ENCODE data around the gene RPL36.
"Not testable (repeated sequence)": the region's sequence is repeated elsewhere in the genome, so short reads cannot be mapped to it uniquely, and the experiment has no call there.

Gene RPL36

GRCh38 chr19:5687360-5688198 is 2.5 kb upstream of the RPL36 start:
- Histone ChIP-seq H2BK5ac (ENCODE audit: low read length) (peak overlapping the region; percentile 75), H3K18ac (ENCODE audit: low read length) (peak overlapping the region; percentile 97), H3K27me3 (ENCODE audit: control insufficient read depth in 3 of 3, insufficient read depth in 3 of 3, low read depth in 1 of 3, low read length in 3 of 3) (no peaks in the 10 kb centered on the region), H3K4me1 (ENCODE audit: control insufficient read depth in 2 of 2, insufficient read depth in 1 of 2, low read depth in 1 of 2, low read length in 2 of 2) (peaks cover 4 to 5% of the 10 kb centered on the region in 2 donors), H3K14ac (ENCODE audit: low read length) (peak overlapping the region; percentile 56), H2AFZ (ENCODE audit: low read length) (peak overlapping the region; percentile 40), H3K36me3 (replicated peaks in 1 of 2; ENCODE audit: control insufficient read depth in 2 of 2, insufficient read depth in 2 of 2, low read length in 2 of 2) (peaks cover 12 to 18% of the 10 kb centered on the region in 2 donors), H3K9me3 (replicated peaks in 1 of 2; ENCODE audit: control insufficient read depth in 2 of 2, insufficient read depth in 1 of 2, low read depth in 1 of 2, low read length in 2 of 2) (peaks cover 0 to 2% of the 10 kb centered on the region in 2 donors), H2BK15ac (ENCODE audit: low read length) (peak overlapping the region; percentile 81), H3K9ac (ENCODE audit: low read depth, low read length, poor library complexity) (peak overlapping the region; percentile 81), H4K91ac (ENCODE audit: low read depth, low read length, poor library complexity) (no peak overlapping the region), H3K23ac (ENCODE audit: low read depth, low read length, poor library complexity) (peak overlapping the region; percentile 96), H3K27ac (replicated peaks; ENCODE audit: low read length) (no peak overlapping the region), H3K4me2 (ENCODE audit: insufficient read depth, low read length, poor library complexity, severe bottlenecking) (peak overlapping the region; percentile 40), H3K4ac (ENCODE audit: low read length) (peak overlapping the region; percentile 97), H2BK12ac (ENCODE audit: low read length) (peak overlapping the region; percentile 84), H4K8ac (ENCODE audit: low read depth, low read length) (no peak overlapping the region), H2BK120ac (ENCODE audit: low read depth, low read length) (peak overlapping the region; percentile 96), H3K4me3 (ENCODE audit: low read length in 2 of 2) (peak overlapping the region in 1 of 2 donors; percentile 17), H3K79me1 (ENCODE audit: low read depth, low read length) (peaks cover 21% of the 10 kb centered on the region), H2AK5ac (ENCODE audit: low read depth, low read length) (peak overlapping the region; percentile 95)
- WGBS, 2 donors (ENCODE audit: extremely low coverage in 2 of 2, insufficient read length in 2 of 2, insufficient replicate concordance in 1 of 2) = no CpG with 5 or more reads among the region's 76 CpGs
- DNase-seq (ENCODE audit: low spot score) = no peak

GRCh38 chr19:5688262-5688881 is 1.7 kb upstream of the RPL36 start:
- no CpG with 5 or more reads among the region's 13 CpGs for WGBS, 2 donors (ENCODE audit: extremely low coverage in 2 of 2, insufficient read length in 2 of 2, insufficient replicate concordance in 1 of 2)
- not testable (repeated sequence) for DNase-seq (ENCODE audit: low spot score); H2BK12ac ChIP-seq (ENCODE audit: low read length)

GRCh38 chr19:5690955-5691821 is 1.1 kb downstream of the RPL36 start:
- peak overlapping the region; percentile 97 to 100 for H3K4me3 ChIP-seq (ENCODE audit: low read length in 2 of 2)
- H2BK120ac ChIP-seq (ENCODE audit: low read depth, low read length) = no peak overlapping the region
- H2AK5ac ChIP-seq (ENCODE audit: low read depth, low read length) = peak overlapping the region; percentile 96
- H3K79me1 ChIP-seq (ENCODE audit: low read depth, low read length) = peaks cover 42% of the 10 kb centered on the region
- no peak for DNase-seq (ENCODE audit: low spot score)
- H2BK15ac ChIP-seq (ENCODE audit: low read length) = no peak overlapping the region
- H3K14ac ChIP-seq (ENCODE audit: low read length) = peak overlapping the region; percentile 82
- no peaks in the 10 kb centered on the region for H3K27me3 ChIP-seq (ENCODE audit: control insufficient read depth in 3 of 3, insufficient read depth in 3 of 3, low read depth in 1 of 3, low read length in 3 of 3)
- H4K8ac ChIP-seq (ENCODE audit: low read depth, low read length) = no peak overlapping the region
- peaks cover 0 to 4% of the 10 kb centered on the region in 2 donors for H3K9me3 ChIP-seq (replicated peaks in 1 of 2; ENCODE audit: control insufficient read depth in 2 of 2, insufficient read depth in 1 of 2, low read depth in 1 of 2, low read length in 2 of 2)
- peaks cover 42 to 54% of the 10 kb centered on the region in 2 donors for H3K36me3 ChIP-seq (replicated peaks in 1 of 2; ENCODE audit: control insufficient read depth in 2 of 2, insufficient read depth in 2 of 2, low read length in 2 of 2)
- H2AFZ ChIP-seq (ENCODE audit: low read length) = no peak overlapping the region
- no peak overlapping the region for H3K27ac ChIP-seq (replicated peaks; ENCODE audit: low read length)
- H3K4me2 ChIP-seq (ENCODE audit: insufficient read depth, low read length, poor library complexity, severe bottlenecking) = peak overlapping the region; percentile 75
- H3K9ac ChIP-seq (ENCODE audit: low read depth, low read length, poor library complexity) = peak overlapping the region; percentile 100
- H3K4me1 ChIP-seq (ENCODE audit: control insufficient read depth in 2 of 2, insufficient read depth in 1 of 2, low read depth in 1 of 2, low read length in 2 of 2) = peaks cover 4 to 5% of the 10 kb centered on the region in 2 donors
- no peak overlapping the region for H2BK12ac ChIP-seq (ENCODE audit: low read length)
- no CpG with 5 or more reads among the region's 54 CpGs for WGBS, 2 donors (ENCODE audit: extremely low coverage in 2 of 2, insufficient read length in 2 of 2, insufficient replicate concordance in 1 of 2)
- no peak overlapping the region for H3K4ac ChIP-seq (ENCODE audit: low read length)
- no peak overlapping the region for H4K91ac ChIP-seq (ENCODE audit: low read depth, low read length, poor library complexity)
- peak overlapping the region; percentile 92 for H3K23ac ChIP-seq (ENCODE audit: low read depth, low read length, poor library complexity)
- H3K18ac ChIP-seq (ENCODE audit: low read length) = peak overlapping the region; percentile 99
- H2BK5ac ChIP-seq (ENCODE audit: low read length) = peak overlapping the region; percentile 99

More at GRCh38 chr19:5688262-5688881, 1.7 kb upstream of the RPL36 start:
- H2BK120ac ChIP-seq (ENCODE audit: low read depth, low read length); H3K4me1 ChIP-seq (ENCODE audit: control insufficient read depth in 2 of 2, insufficient read depth in 1 of 2, low read depth in 1 of 2, low read length in 2 of 2); H2BK15ac ChIP-seq (ENCODE audit: low read length); H3K14ac ChIP-seq (ENCODE audit: low read length); H4K91ac ChIP-seq (ENCODE audit: low read depth, low read length, poor library complexity); H3K4me2 ChIP-seq (ENCODE audit: insufficient read depth, low read length, poor library complexity, severe bottlenecking); H3K9ac ChIP-seq (ENCODE audit: low read depth, low read length, poor library complexity); H3K4ac ChIP-seq (ENCODE audit: low read length); H3K18ac ChIP-seq (ENCODE audit: low read length); H2AFZ ChIP-seq (ENCODE audit: low read length); H3K4me3 ChIP-seq (ENCODE audit: low read length in 2 of 2); H3K27ac ChIP-seq (replicated peaks; ENCODE audit: low read length); H3K9me3 ChIP-seq (replicated peaks in 1 of 2; ENCODE audit: control insufficient read depth in 2 of 2, insufficient read depth in 1 of 2, low read depth in 1 of 2, low read length in 2 of 2); H4K8ac ChIP-seq (ENCODE audit: low read depth, low read length); H3K27me3 ChIP-seq (ENCODE audit: control insufficient read depth in 3 of 3, insufficient read depth in 3 of 3, low read depth in 1 of 3, low read length in 3 of 3): not testable (repeated sequence)
- peak overlapping the region; percentile 95 for H2AK5ac ChIP-seq (ENCODE audit: low read depth, low read length)
- peak overlapping the region; percentile 96 for H3K23ac ChIP-seq (ENCODE audit: low read depth, low read length, poor library complexity)
- H3K79me1 ChIP-seq (ENCODE audit: low read depth, low read length) = peaks cover 28% of the 10 kb centered on the region
- H2BK5ac ChIP-seq (ENCODE audit: low read length) = peak overlapping the region; percentile 75
- H3K36me3 ChIP-seq (replicated peaks in 1 of 2; ENCODE audit: control insufficient read depth in 2 of 2, insufficient read depth in 2 of 2, low read length in 2 of 2) = peaks cover 20 to 26% of the 10 kb centered on the region in 2 donors

Measured in neuronal stem cell (in vitro differentiated cells).